WTC11 (cell line): ENCODE measurements around the gene MITD1. TPM values are rescaled to one million over a fixed set of nuclear protein-coding genes. Genes with fewer than 3 reads are reported as not detected.

Experiments used
- ATAC-seq: fragments of 200-7000 bp; cut with Tn5 transposase; 2 replicates; pipeline ENCODE4 v1.10.0; 2021; ENCODE audit warnings: mild to moderate bottlenecking, moderate library complexity
- Bru-seq: library from RNA; stranded (reverse); fragments of 400-500 nt; gene quantifications from one replicate; lab custom pipeline; 2021; lab: Mats Ljungman, UMichigan
- CTCF ChIA-PET: fragments of 300-600 bp; sonication (Branson Sonifier 250); formaldehyde crosslinking; loops from one replicate; lab custom pipeline; 2021; ENCODE audit warnings: antibody characterized with exemption; lab: Charles Lee
- POLR2A ChIA-PET: fragments of 350-600 bp; sonication (Branson Sonifier 250); formaldehyde crosslinking; loops from one replicate; lab custom pipeline; 2021; ENCODE audit warnings: antibody characterized with exemption; lab: Charles Lee
- DNase-seq: peaks from one replicate; pipeline ENCODE4 v3.0.0; 2021; ENCODE audit warnings: low spot score
- H3K27ac Mint-ChIP-seq: 2 replicates; pipeline ENCODE4 v1.8.0; 2021; ENCODE audit warnings: mixed read lengths
- H3K27me3 Mint-ChIP-seq: 2 replicates; pipeline ENCODE4 v1.8.0; 2021; ENCODE audit warnings: low read depth, mild to moderate bottlenecking, moderate library complexity, mixed read lengths
- H3K36me3 Mint-ChIP-seq: 2 replicates; pipeline ENCODE4 v1.8.0; 2021; ENCODE audit warnings: mixed read lengths
- H3K4me1 Mint-ChIP-seq: 2 replicates; pipeline ENCODE4 v1.8.0; 2022; ENCODE audit warnings: mixed read lengths
- H3K4me3 Mint-ChIP-seq: 2 replicates; pipeline ENCODE4 v1.8.0; 2021; ENCODE audit warnings: mild to moderate bottlenecking, moderate library complexity, mixed read lengths
- H3K9me3 Mint-ChIP-seq: 2 replicates; pipeline ENCODE4 v1.8.0; 2021; ENCODE audit warnings: mixed read lengths
- CBFB ChIP-seq: sonication (generic); formaldehyde crosslinking; IDR thresholded peaks from 2 replicates; pipeline ENCODE4 v1.8.1; 2022; ENCODE audit warnings: mild to moderate bottlenecking, low read depth, missing genetic modification reagents
- CREM ChIP-seq: sonication (generic); formaldehyde crosslinking; IDR thresholded peaks from 2 replicates; pipeline ENCODE4 v1.8.1; 2022; ENCODE audit warnings: mild to moderate bottlenecking, missing genetic modification reagents, moderate library complexity
- ESRRA ChIP-seq: sonication (generic); formaldehyde crosslinking; IDR thresholded peaks from 2 replicates; pipeline ENCODE4 v1.8.1; 2022; ENCODE audit warnings: mild to moderate bottlenecking, missing genetic modification reagents, borderline replicate concordance
- FOXJ3 ChIP-seq: sonication (generic); formaldehyde crosslinking; IDR thresholded peaks from 2 replicates; pipeline ENCODE4 v1.9.0; 2021; ENCODE audit warnings: missing genetic modification reagents, mild to moderate bottlenecking, borderline replicate concordance
- FOXK1 ChIP-seq: sonication (generic); formaldehyde crosslinking; IDR thresholded peaks from 2 replicates; pipeline ENCODE4 v1.8.0; 2022; ENCODE audit warnings: mild to moderate bottlenecking, moderate library complexity, missing genetic modification reagents
- HMGA2 ChIP-seq: fragments of 250-450 bp; sonication (Bioruptor Pico); IDR thresholded peaks from 2 replicates; pipeline ENCODE4 v1.4.0; 2021; ENCODE audit warnings: mild to moderate bottlenecking, moderate library complexity
- IRF2 ChIP-seq: sonication (generic); formaldehyde crosslinking; IDR thresholded peaks from 2 replicates; pipeline ENCODE4 v1.8.0; 2022; ENCODE audit warnings: low read depth, missing genetic modification reagents, borderline replicate concordance
- JAZF1 ChIP-seq: fragments of 250-450 bp; sonication (Bioruptor Pico); IDR thresholded peaks from 2 replicates; pipeline ENCODE4 v1.9.0; 2021; ENCODE audit warnings: moderate library complexity, mild to moderate bottlenecking, inconsistent platforms
- MXD4 ChIP-seq: fragments of 250-450 bp; sonication (Bioruptor Pico); IDR thresholded peaks from 2 replicates; pipeline ENCODE4 v1.8.0; 2021; ENCODE audit warnings: mild to moderate bottlenecking, moderate library complexity, borderline replicate concordance
- NFYB ChIP-seq: sonication (generic); formaldehyde crosslinking; conservative IDR thresholded peaks from 2 replicates; pipeline ENCODE4 v1.8.0; 2022; ENCODE audit warnings: low read depth, missing genetic modification reagents
- RORB ChIP-seq: fragments of 250-450 bp; sonication (Bioruptor Pico); IDR thresholded peaks from 2 replicates; pipeline ENCODE4 v1.9.0; 2021; ENCODE audit warnings: mild to moderate bottlenecking
- ZBTB21 ChIP-seq: sonication (generic); formaldehyde crosslinking; IDR thresholded peaks from 2 replicates; pipeline ENCODE4 v1.8.1; 2023; ENCODE audit warnings: mild to moderate bottlenecking, missing genetic modification reagents, borderline replicate concordance
- ZNF232 ChIP-seq: sonication (generic); formaldehyde crosslinking; IDR thresholded peaks from 2 replicates; pipeline ENCODE4 v1.8.0; 2022; ENCODE audit warnings: mild to moderate bottlenecking, missing genetic modification reagents
- ZNF263 ChIP-seq: sonication (generic); formaldehyde crosslinking; IDR thresholded peaks from 2 replicates; pipeline ENCODE4 v1.8.1; 2022; ENCODE audit warnings: low read depth, mild to moderate bottlenecking, moderate library complexity, missing genetic modification reagents
- ZNF317 ChIP-seq: sonication (generic); formaldehyde crosslinking; IDR thresholded peaks from 2 replicates; pipeline ENCODE4 v1.8.1; 2023; ENCODE audit warnings: low read depth, mild to moderate bottlenecking, moderate library complexity, missing genetic modification reagents, borderline replicate concordance
- long read RNA-seq, 3 experiments: library from RNA in 1 of 3; library from capped mRNA in 1 of 3; library from polyadenylated mRNA in 1 of 3; unstranded in 2 of 3; stranded (forward) in 1 of 3; transcript quantifications; one replicate each; pipeline ENCODE4 v2.0.0, GENCODE V29; 2021
- total RNA-seq: library from RNA; stranded (reverse); gene quantifications from 3 replicates; pipeline ENCODE4 v1.2.3, GENCODE V29; 2021
- TF ChIP-seq, protein P1 (sequence below): sonication (generic); formaldehyde crosslinking; IDR thresholded peaks from 2 replicates; pipeline ENCODE4 v1.8.1; 2023; ENCODE audit warnings: mild to moderate bottlenecking, missing genetic modification reagents
- TF ChIP-seq, protein P2 (sequence below): sonication (generic); formaldehyde crosslinking; IDR thresholded peaks from 2 replicates; pipeline ENCODE4 v1.8.1; 2022; ENCODE audit warnings: low read depth, missing genetic modification reagents, borderline replicate concordance
- TF ChIP-seq, protein P3 (sequence below): sonication (generic); formaldehyde crosslinking; IDR thresholded peaks from 2 replicates; pipeline ENCODE4 v1.8.0; 2023; ENCODE audit warnings: missing genetic modification reagents, mild to moderate bottlenecking, borderline replicate concordance
- TF ChIP-seq, protein P4 (sequence below): sonication (generic); formaldehyde crosslinking; IDR thresholded peaks from 2 replicates; pipeline ENCODE4 v1.8.0; 2022; ENCODE audit warnings: missing genetic modification reagents
- TF ChIP-seq, protein P5 (sequence below): sonication (generic); formaldehyde crosslinking; IDR thresholded peaks from 2 replicates; pipeline ENCODE4 v1.8.0; 2022; ENCODE audit warnings: mild to moderate bottlenecking, missing genetic modification reagents
- TF ChIP-seq, protein P6 (sequence below): sonication (generic); formaldehyde crosslinking; IDR thresholded peaks from 2 replicates; pipeline ENCODE4 v1.8.0; 2022; ENCODE audit warnings: mild to moderate bottlenecking, missing genetic modification reagents

MITD1 gene
- total RNA-seq (33.1 to 37.1 TPM (median 34.7 TPM) in 3 replicates), Bru-seq, nascent RNA (percentile 89 among the genes with signal in this experiment)
- long read RNA-seq, experiment 1, transcript MITD1-201 (7 exons, 939 nt): major isoform, 29 of 52 reads
- long read RNA-seq, experiment 1, transcript MITD1-202 (6 exons, 662 nt): minor isoform, 6 of 52 reads
- long read RNA-seq, experiment 1, partial matches to known transcripts: 6 of 52 reads
- long read RNA-seq, experiment 1, other reads (novel, unspliced or antisense): 10 of 52 reads
- long read RNA-seq, experiment 2, transcript MITD1-201 (7 exons, 939 nt): major isoform, 36 of 63 reads
- long read RNA-seq, experiment 2, transcript MITD1-202 (6 exons, 662 nt): minor isoform, 9 of 63 reads
- long read RNA-seq, experiment 2, partial matches to known transcripts: 7 of 63 reads
- long read RNA-seq, experiment 2, other reads (novel, unspliced or antisense): 10 of 63 reads
- long read RNA-seq, experiment 3, transcript MITD1-202 (6 exons, 662 nt): minor isoform, 13 of 126 reads
- long read RNA-seq, experiment 3, transcript MITD1-201 (7 exons, 939 nt): major isoform, 88 of 126 reads
- long read RNA-seq, experiment 3, partial matches to known transcripts: 4 of 126 reads
- long read RNA-seq, experiment 3, other reads (novel, unspliced or antisense): 20 of 126 reads

DNA sequence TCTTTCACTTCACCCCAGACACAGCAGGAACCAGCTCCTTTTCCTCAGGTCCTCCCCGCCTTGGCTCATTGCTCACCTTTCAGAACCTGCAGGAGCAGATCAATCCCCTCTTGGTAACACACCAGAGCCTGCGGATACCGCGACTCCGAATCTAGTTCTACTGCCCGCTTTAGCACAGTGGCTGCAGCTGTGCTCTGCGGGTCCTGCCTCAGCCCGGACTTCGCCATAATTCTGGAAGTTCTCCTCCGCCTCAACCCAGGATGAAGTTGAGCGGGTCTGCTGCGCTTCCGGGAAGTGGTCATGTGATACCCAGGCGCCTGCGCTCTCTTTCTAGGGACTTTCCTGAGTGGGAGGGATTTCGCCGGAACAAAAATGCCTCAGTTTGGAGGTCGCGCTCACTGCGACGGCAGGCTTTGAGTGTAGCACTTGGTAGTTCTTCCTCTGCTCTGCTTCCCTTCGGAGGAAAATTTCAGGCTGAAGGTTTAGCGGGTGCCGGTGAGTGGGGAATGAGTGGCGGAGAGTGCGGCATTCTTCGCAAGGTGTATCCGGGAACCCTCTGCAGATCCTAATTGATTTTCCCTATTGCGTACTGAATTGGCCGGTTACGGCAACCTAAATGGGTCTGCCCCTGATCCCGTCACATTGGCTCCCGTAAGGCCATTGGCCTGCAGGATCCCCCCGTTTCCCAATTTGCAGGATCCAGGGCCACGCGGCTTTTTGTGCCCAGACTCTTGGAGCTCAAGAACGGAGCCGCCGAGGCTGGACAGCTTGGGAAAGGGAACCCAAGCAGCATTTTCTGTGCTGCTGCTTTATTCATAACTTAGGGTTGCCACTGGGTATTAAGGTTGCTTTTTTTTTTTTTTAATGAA lies at the start of gene MITD1, which contains the start of gene MRPL30:
MITD1 (minus strand) TSS at position 304 of the 869 bp plus-strand sequence; CDS start at position 227, 77 bp downstream.
MRPL30 (plus strand) TSS at position 430 of the 869 bp plus-strand sequence. CDS start 5,020 bp downstream, outside the sequence.
- H3K27me3 Mint-ChIP-seq: no peaks in the 10 kb centered on the region
- H3K27ac Mint-ChIP-seq: peak within 1 kb of the TSS; percentile 99
- ChIA-PET CTCF (interaction anchor here (0.5 to 2.2 kb wide), 7 partner anchors 10 to 327 kb away, joined by 3 to 6 read pairs (median 4); partner anchors contain the start of gene TXNDC9), POLR2A (interaction anchor here (0.6 to 2.8 kb wide), 8 partner anchors 21 to 238 kb away, joined by 3 to 10 read pairs (median 4); partner anchors contain the start of genes EIF5B, LIPT1, TSGA10 and TXNDC9)
- peaks cover 4% of the 10 kb centered on the region; the same call in 1 of the 2 replicates for H3K36me3 Mint-ChIP-seq
- H3K9me3 Mint-ChIP-seq: 0 out of 2 replicates have a peak, but pooled peaks cover 5% of the 10 kb centered on the region
- peak; percentile 85 for DNase-seq
- peak within 1 kb of the TSS; percentile 99 for H3K4me3 Mint-ChIP-seq
- ATAC-seq: peak; percentile 85
- peaks cover 22% of the 10 kb centered on the region for H3K4me1 Mint-ChIP-seq
- TF ChIP-seq ZNF232 (peak; percentile 80; the same call in 1 of the 2 replicates), CBFB (CRISPR knock-in tag) (no peak), ZNF317 (CRISPR knock-in tag) (no peak), ESRRA (no peak), MXD4 (CRISPR knock-in tag) (no peak), FOXK1 (CRISPR knock-in tag) (peak; percentile 30), FOXJ3 (CRISPR knock-in tag) (no peak), ZNF263 (no peak), RORB (CRISPR knock-in tag) (no peak), NFYB (CRISPR knock-in tag) (no peak), CREM (CRISPR knock-in tag) (peak; percentile 75; the same call in 1 of the 2 replicates), HMGA2 (CRISPR knock-in tag) (no peak), IRF2 (CRISPR knock-in tag) (no peak), JAZF1 (CRISPR knock-in tag) (no peak), ZBTB21 (CRISPR knock-in tag) (no peak; the same call in 1 of the 2 replicates)
- TF ChIP-seq, protein P1, sequence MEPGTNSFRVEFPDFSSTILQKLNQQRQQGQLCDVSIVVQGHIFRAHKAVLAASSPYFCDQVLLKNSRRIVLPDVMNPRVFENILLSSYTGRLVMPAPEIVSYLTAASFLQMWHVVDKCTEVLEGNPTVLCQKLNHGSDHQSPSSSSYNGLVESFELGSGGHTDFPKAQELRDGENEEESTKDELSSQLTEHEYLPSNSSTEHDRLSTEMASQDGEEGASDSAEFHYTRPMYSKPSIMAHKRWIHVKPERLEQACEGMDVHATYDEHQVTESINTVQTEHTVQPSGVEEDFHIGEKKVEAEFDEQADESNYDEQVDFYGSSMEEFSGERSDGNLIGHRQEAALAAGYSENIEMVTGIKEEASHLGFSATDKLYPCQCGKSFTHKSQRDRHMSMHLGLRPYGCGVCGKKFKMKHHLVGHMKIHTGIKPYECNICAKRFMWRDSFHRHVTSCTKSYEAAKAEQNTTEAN (CRISPR knock-in tag): no peak
- TF ChIP-seq, protein P2, sequence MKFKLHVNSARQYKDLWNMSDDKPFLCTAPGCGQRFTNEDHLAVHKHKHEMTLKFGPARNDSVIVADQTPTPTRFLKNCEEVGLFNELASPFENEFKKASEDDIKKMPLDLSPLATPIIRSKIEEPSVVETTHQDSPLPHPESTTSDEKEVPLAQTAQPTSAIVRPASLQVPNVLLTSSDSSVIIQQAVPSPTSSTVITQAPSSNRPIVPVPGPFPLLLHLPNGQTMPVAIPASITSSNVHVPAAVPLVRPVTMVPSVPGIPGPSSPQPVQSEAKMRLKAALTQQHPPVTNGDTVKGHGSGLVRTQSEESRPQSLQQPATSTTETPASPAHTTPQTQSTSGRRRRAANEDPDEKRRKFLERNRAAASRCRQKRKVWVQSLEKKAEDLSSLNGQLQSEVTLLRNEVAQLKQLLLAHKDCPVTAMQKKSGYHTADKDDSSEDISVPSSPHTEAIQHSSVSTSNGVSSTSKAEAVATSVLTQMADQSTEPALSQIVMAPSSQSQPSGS (CRISPR knock-in tag): no peak
- TF ChIP-seq, protein P3, sequence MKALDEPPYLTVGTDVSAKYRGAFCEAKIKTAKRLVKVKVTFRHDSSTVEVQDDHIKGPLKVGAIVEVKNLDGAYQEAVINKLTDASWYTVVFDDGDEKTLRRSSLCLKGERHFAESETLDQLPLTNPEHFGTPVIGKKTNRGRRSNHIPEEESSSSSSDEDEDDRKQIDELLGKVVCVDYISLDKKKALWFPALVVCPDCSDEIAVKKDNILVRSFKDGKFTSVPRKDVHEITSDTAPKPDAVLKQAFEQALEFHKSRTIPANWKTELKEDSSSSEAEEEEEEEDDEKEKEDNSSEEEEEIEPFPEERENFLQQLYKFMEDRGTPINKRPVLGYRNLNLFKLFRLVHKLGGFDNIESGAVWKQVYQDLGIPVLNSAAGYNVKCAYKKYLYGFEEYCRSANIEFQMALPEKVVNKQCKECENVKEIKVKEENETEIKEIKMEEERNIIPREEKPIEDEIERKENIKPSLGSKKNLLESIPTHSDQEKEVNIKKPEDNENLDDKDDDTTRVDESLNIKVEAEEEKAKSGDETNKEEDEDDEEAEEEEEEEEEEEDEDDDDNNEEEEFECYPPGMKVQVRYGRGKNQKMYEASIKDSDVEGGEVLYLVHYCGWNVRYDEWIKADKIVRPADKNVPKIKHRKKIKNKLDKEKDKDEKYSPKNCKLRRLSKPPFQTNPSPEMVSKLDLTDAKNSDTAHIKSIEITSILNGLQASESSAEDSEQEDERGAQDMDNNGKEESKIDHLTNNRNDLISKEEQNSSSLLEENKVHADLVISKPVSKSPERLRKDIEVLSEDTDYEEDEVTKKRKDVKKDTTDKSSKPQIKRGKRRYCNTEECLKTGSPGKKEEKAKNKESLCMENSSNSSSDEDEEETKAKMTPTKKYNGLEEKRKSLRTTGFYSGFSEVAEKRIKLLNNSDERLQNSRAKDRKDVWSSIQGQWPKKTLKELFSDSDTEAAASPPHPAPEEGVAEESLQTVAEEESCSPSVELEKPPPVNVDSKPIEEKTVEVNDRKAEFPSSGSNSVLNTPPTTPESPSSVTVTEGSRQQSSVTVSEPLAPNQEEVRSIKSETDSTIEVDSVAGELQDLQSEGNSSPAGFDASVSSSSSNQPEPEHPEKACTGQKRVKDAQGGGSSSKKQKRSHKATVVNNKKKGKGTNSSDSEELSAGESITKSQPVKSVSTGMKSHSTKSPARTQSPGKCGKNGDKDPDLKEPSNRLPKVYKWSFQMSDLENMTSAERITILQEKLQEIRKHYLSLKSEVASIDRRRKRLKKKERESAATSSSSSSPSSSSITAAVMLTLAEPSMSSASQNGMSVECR (CRISPR knock-in tag): no peak
- TF ChIP-seq, protein P4, sequence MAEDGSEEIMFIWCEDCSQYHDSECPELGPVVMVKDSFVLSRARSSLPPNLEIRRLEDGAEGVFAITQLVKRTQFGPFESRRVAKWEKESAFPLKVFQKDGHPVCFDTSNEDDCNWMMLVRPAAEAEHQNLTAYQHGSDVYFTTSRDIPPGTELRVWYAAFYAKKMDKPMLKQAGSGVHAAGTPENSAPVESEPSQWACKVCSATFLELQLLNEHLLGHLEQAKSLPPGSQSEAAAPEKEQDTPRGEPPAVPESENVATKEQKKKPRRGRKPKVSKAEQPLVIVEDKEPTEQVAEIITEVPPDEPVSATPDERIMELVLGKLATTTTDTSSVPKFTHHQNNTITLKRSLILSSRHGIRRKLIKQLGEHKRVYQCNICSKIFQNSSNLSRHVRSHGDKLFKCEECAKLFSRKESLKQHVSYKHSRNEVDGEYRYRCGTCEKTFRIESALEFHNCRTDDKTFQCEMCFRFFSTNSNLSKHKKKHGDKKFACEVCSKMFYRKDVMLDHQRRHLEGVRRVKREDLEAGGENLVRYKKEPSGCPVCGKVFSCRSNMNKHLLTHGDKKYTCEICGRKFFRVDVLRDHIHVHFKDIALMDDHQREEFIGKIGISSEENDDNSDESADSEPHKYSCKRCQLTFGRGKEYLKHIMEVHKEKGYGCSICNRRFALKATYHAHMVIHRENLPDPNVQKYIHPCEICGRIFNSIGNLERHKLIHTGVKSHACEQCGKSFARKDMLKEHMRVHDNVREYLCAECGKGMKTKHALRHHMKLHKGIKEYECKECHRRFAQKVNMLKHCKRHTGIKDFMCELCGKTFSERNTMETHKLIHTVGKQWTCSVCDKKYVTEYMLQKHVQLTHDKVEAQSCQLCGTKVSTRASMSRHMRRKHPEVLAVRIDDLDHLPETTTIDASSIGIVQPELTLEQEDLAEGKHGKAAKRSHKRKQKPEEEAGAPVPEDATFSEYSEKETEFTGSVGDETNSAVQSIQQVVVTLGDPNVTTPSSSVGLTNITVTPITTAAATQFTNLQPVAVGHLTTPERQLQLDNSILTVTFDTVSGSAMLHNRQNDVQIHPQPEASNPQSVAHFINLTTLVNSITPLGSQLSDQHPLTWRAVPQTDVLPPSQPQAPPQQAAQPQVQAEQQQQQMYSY (CRISPR knock-in tag): no peak
- TF ChIP-seq, protein P5, sequence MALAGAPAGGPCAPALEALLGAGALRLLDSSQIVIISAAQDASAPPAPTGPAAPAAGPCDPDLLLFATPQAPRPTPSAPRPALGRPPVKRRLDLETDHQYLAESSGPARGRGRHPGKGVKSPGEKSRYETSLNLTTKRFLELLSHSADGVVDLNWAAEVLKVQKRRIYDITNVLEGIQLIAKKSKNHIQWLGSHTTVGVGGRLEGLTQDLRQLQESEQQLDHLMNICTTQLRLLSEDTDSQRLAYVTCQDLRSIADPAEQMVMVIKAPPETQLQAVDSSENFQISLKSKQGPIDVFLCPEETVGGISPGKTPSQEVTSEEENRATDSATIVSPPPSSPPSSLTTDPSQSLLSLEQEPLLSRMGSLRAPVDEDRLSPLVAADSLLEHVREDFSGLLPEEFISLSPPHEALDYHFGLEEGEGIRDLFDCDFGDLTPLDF (CRISPR knock-in tag): no peak
- TF ChIP-seq, protein P6, sequence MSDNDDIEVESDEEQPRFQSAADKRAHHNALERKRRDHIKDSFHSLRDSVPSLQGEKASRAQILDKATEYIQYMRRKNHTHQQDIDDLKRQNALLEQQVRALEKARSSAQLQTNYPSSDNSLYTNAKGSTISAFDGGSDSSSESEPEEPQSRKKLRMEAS (CRISPR knock-in tag): peak; percentile 77; the same call in 1 of the 2 replicates
